GM12873 (cell line): Measurements from ENCODE around the gene SLC43A2.

Experiments used
- CTCF ChIP-seq: IDR thresholded peaks from 2 replicates; pipeline ENCODE4 v1.5.1; 2012; ENCODE audit warnings: low read depth, mild to moderate bottlenecking, moderate library complexity, low read length, control low read depth; ENCODE audit not compliant: insufficient read depth; ENCODE audit errors: missing control alignments

Gene SLC43A2

DNA sequence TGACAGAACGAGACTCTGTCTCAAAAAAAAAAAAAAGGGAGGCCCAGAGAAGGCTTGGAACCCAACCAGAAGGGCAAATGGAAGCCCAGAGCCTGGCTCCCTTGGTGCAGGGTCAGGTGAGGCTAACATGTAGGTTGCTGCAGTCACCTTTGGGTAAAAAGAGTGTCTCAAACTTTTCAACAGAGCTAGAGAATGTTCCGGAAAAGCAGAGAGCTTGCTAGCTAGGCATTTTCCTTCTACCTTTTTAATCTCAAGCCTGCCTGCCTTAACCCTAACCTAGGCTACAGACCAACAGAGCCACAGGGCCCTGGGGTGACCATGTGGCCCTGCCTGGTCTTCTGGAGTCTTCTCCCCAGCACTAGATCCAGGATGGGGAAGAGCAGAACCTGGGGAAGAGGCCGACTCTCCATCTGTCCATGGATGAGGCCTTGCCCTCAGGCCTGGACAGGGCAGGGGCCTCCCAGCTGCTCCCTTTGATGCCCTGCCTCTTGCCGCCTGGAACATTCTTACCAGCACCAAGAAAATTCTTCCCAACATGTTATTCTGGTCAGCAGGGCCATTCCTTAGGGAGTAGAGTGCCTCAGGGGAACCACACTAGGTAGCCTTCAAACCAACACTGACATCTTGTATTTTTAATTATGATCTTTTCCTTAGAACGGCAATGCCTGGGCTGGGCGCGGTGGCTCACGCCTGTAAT is 30.1 kb downstream of the SLC43A2 start:
- no peak for TF ChIP-seq CTCF

- TF ChIP-seq CTCF, result no peak
Observed at GRCh38 chr17:1597861-1598342, 30.7 kb downstream of the SLC43A2 start.

GRCh38 chr17:1593630-1593931 is 35.1 kb downstream of the SLC43A2 start:
- TF ChIP-seq CTCF, result no peak

GRCh38 chr17:1592751-1593629 is 35.6 kb downstream of the SLC43A2 start:
- TF ChIP-seq CTCF, result no peak

- no peak for TF ChIP-seq CTCF
Observed at GRCh38 chr17:1591474-1592090, 37.1 kb downstream of the SLC43A2 start.

DNA sequence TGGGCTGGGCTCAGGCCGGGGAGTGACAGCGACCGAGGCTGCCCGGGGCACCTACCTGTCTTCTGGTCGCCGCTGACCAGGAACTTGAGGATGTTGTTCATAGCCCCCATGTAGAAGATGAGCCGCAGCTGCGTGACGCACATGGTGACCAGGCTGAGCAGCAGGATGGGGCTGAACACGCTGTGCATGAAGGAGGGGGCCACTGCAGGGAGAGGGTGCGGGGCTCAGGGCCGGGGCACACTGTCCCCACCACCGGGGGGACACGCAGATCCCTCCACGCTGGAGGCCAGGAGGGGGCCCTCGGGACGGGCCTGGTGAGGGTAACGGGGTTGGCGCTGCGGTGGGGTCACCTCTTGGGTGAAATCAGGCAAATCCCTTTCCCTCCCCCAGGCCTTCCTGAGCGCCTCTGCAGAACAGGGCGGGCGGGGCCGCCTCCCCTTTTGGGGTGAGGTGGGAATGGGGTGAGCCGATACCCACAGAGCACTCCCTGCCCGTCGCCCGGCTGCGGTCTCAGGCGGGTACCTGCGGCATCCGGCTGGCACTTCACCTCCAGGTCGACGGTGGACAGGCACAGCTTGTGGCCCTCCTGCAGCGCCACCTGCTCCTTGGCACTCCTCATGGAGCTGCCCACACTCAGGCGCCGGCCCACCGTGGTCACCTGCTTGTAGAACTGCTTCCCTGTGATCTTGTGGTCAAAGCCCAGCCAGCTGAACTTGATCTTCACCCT is 37.7 kb downstream of the SLC43A2 start:
- TF ChIP-seq CTCF, result no peak
